PC-3 (cell line): ENCODE results near the gene ARL13A.

Experiments
- CTCF ChIP-seq: fragments of 300-600 bp; sonication (generic); conservative IDR thresholded peaks from 2 replicates; pipeline ENCODE4 v1.5.1; 2017; ENCODE audit warnings: antibody characterized with exemption, low read depth, mild to moderate bottlenecking, low read length
- EZH2phosphoT487 ChIP-seq: fragments of 300-600 bp; sonication (generic); IDR thresholded peaks from 2 replicates; pipeline ENCODE4 v1.6.1; 2018; ENCODE audit warnings: mild to moderate bottlenecking, antibody characterized with exemption, low read length, borderline replicate concordance

DNA sequence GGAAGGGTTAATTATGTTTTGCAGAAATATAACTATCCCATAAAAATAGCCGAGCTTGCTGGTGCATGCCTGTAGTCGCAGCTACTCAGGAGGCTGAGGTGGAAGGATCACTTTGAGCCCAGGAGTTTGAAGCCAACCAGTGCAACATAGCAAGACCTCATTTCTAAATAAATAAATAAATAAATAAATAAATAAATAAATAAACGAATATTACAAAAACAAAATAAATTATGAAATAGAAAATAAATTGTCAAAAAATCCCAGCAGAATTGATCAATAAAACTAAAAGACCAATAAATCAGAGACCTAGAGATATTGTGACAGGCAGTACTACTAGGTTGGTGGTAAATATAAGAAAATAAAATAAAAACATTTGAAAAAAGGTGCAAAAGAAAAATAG is 6.7 kb upstream of the ARL13A start:
- TF ChIP-seq CTCF = no peak
- TF ChIP-seq EZH2phosphoT487 = no peak
